ENCODE measurements around the gene ZNF30.
A peak's percentile ranks its signal among the peaks of the same experiment; 100 is the strongest.

Gene ZNF30

GRCh38 chr19:34879563-34879962, 47.1 kb upstream of the ZNF30 start:
- Histone ChIP-seq H3K36me3 (ENCODE audit: control insufficient read depth in 2 of 2, insufficient read depth in 1 of 2, low read length in 2 of 2) (no peaks in the 10 kb centered on the region), H3K4me1 (ENCODE audit: control insufficient read depth, insufficient read depth, low read length) (no peaks in the 10 kb centered on the region), H3K9me3 (ENCODE audit: control insufficient read depth, insufficient read depth, low read depth, low read length) (peaks cover 9% of the 10 kb centered on the region), H3K4me3 (ENCODE audit: low read depth, low read length) (no peak overlapping the region), H3K27ac (ENCODE audit: extremely low read depth, low read depth, low read length) (no peak overlapping the region)
- ChIA-PET POLR2A (no interaction called here), CTCF (interaction anchor here (0.9 kb wide), 1 partner anchor 164 kb away, joined by 4 read pairs; no protein-coding TSS in a partner anchor)
- TF ChIP-seq, protein P1, sequence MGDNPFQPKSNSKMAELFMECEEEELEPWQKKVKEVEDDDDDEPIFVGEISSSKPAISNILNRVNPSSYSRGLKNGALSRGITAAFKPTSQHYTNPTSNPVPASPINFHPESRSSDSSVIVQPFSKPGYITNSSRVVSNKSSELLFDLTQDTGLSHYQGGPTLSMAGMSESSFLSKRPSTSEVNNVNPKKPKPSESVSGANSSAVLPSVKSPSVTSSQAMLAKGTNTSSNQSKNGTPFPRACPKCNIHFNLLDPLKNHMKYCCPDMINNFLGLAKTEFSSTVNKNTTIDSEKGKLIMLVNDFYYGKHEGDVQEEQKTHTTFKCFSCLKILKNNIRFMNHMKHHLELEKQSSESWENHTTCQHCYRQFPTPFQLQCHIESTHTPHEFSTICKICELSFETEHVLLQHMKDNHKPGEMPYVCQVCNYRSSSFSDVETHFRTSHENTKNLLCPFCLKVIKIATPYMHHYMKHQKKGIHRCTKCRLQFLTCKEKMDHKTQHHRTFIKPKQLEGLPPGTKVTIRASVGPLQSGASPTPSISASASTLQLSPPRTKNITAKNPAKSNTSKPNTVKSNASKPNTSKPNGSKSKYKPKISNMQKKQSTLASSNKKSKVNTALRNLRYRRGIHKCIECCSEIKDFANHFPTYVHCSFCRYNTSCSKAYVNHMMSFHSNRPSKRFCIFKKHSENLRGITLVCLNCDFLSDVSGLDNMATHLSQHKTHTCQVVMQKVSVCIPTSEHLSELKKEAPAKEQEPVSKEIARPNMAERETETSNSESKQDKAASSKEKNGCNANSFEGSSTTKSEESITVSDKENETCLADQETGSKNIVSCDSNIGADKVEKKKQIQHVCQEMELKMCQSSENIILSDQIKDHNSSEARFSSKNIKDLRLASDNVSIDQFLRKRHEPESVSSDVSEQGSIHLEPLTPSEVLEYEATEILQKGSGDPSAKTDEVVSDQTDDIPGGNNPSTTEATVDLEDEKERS (tag by site-specific recombination; IDR thresholded peaks at IDR 0.05): peak; percentile 64; the same call in 1 of the 2 replicates
- peak; percentile 93 for TF ChIP-seq ZNF146 (tag by site-specific recombination; IDR thresholded peaks at IDR 0.05)
- no peak for TF ChIP-seq ZNF184 (tag by site-specific recombination; IDR thresholded peaks at IDR 0.05)
- no peak for TF ChIP-seq ZNF621 (tag by site-specific recombination; IDR thresholded peaks at IDR 0.05)
- no peak for TF ChIP-seq TSHZ1 (tag by site-specific recombination; IDR thresholded peaks at IDR 0.05; ENCODE audit: borderline replicate concordance)

DNA sequence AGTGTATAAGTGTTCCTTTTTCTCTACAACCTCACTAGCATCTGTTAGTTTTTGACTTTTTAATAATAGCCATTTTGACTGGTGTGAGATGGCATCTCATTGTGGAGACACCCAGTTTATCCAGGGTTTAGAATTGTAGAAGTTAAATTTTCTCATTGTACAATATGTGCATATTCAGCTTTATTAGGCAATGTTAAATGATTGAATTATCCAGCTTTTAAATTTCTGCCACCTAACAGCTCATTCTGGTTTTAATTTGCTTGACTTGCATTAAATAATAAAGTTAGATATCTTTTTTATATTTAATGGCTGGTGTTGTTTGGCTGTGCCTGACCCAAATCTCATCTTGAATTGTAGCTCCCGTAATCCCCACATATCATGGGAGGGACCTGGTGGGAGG, 46.7 kb upstream of the ZNF30 start:
- ChIA-PET CTCF (interaction anchor here (0.5 to 0.9 kb wide), 3 partner anchors 35 to 198 kb away, joined by 3 to 4 read pairs (median 3); no protein-coding TSS in a partner anchor), POLR2A (no interaction called here)
- TF ChIP-seq ZNF155 (tag by site-specific recombination; IDR thresholded peaks at IDR 0.05) (no peak), ZNF521 (tag by site-specific recombination; IDR thresholded peaks at IDR 0.05) (no peak), ZNF112 (tag by site-specific recombination; IDR thresholded peaks at IDR 0.05) (no peak), KLF10 (tag by site-specific recombination; IDR thresholded peaks at IDR 0.05) (no peak), ZNF510 (tag by site-specific recombination; IDR thresholded peaks at IDR 0.05; ENCODE audit: insufficient replicate concordance) (no peak), ZNF792 (tag by site-specific recombination; IDR thresholded peaks at IDR 0.05) (no peak)
- TF ChIP-seq, protein P2, sequence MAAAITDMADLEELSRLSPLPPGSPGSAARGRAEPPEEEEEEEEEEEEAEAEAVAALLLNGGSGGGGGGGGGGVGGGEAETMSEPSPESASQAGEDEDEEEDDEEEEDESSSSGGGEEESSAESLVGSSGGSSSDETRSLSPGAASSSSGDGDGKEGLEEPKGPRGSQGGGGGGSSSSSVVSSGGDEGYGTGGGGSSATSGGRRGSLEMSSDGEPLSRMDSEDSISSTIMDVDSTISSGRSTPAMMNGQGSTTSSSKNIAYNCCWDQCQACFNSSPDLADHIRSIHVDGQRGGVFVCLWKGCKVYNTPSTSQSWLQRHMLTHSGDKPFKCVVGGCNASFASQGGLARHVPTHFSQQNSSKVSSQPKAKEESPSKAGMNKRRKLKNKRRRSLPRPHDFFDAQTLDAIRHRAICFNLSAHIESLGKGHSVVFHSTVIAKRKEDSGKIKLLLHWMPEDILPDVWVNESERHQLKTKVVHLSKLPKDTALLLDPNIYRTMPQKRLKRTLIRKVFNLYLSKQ (tag by site-specific recombination; IDR thresholded peaks at IDR 0.05; ENCODE audit: borderline replicate concordance): no peak
- TF ChIP-seq, protein P3, sequence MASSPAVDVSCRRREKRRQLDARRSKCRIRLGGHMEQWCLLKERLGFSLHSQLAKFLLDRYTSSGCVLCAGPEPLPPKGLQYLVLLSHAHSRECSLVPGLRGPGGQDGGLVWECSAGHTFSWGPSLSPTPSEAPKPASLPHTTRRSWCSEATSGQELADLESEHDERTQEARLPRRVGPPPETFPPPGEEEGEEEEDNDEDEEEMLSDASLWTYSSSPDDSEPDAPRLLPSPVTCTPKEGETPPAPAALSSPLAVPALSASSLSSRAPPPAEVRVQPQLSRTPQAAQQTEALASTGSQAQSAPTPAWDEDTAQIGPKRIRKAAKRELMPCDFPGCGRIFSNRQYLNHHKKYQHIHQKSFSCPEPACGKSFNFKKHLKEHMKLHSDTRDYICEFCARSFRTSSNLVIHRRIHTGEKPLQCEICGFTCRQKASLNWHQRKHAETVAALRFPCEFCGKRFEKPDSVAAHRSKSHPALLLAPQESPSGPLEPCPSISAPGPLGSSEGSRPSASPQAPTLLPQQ (tag by site-specific recombination; IDR thresholded peaks at IDR 0.05): no peak

More for the DNA sequence above, 46.7 kb upstream of the ZNF30 start:
- Histone ChIP-seq H3K27ac (ENCODE audit: extremely low read depth, low read depth, low read length) (no peak overlapping the region), H3K9me3 (ENCODE audit: control insufficient read depth, insufficient read depth, low read depth, low read length) (peaks cover 12% of the 10 kb centered on the region), H3K4me1 (ENCODE audit: control insufficient read depth, insufficient read depth, low read length) (no peaks in the 10 kb centered on the region), H3K36me3 (ENCODE audit: control insufficient read depth in 2 of 2, insufficient read depth in 1 of 2, low read length in 2 of 2) (no peaks in the 10 kb centered on the region), H3K4me3 (ENCODE audit: low read depth, low read length) (no peak overlapping the region)
